ENCODE data around the gene WSB2.
"Not testable (repeated sequence)": the region's sequence is repeated elsewhere in the genome, so short reads cannot be mapped to it uniquely, and the experiment has no call there.

The WSB2 gene

DNA sequence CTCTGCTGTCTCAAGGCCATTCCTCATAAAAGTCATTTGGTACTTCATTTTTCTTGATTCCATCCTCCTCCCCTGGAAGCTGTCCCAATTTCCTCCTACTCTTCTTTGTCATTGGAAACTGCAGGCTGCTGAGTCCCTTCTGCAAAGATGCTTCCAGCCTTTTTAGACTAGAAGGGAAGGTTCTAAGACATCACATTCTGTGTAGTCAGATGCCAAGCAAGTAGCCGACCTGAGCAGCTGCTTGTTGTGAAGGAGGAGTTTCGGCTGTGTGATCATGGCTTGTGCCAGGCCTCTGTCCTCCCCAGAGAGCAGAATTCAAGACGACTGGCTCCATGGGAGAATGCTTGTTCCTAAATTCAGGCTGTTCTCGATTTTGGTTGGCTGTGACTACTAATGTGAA is 35.8 kb downstream of the WSB2 start:
- H3K4me2 ChIP-seq (ENCODE audit: low read length) = no peak overlapping the region
- TF ChIP-seq EZH2 (IDR thresholded peaks at IDR 0.05; ENCODE audit: borderline replicate concordance, low read length) = no peak
- TF ChIP-seq, protein P1, sequence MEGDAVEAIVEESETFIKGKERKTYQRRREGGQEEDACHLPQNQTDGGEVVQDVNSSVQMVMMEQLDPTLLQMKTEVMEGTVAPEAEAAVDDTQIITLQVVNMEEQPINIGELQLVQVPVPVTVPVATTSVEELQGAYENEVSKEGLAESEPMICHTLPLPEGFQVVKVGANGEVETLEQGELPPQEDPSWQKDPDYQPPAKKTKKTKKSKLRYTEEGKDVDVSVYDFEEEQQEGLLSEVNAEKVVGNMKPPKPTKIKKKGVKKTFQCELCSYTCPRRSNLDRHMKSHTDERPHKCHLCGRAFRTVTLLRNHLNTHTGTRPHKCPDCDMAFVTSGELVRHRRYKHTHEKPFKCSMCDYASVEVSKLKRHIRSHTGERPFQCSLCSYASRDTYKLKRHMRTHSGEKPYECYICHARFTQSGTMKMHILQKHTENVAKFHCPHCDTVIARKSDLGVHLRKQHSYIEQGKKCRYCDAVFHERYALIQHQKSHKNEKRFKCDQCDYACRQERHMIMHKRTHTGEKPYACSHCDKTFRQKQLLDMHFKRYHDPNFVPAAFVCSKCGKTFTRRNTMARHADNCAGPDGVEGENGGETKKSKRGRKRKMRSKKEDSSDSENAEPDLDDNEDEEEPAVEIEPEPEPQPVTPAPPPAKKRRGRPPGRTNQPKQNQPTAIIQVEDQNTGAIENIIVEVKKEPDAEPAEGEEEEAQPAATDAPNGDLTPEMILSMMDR (IDR thresholded peaks at IDR 0.05; ENCODE audit: low read length) = no peak
- H3K36me3 ChIP-seq (ENCODE audit: insufficient read depth, low read length) = peaks cover 87% of the 10 kb centered on the region
- H3K9ac ChIP-seq (ENCODE audit: low read length) = no peak overlapping the region
- H3K79me2 ChIP-seq (ENCODE audit: insufficient read depth, low read length) = no peaks in the 10 kb centered on the region
- no peak overlapping the region for H3K4me3 ChIP-seq (ENCODE audit: low read depth, low read length, poor library complexity, severe bottlenecking)
- H3K27me3 ChIP-seq (ENCODE audit: insufficient read depth, low read length) = no peaks in the 10 kb centered on the region
- no peak overlapping the region for H2AFZ ChIP-seq (ENCODE audit: low read length)
- no peaks in the 10 kb centered on the region for H3K9me3 ChIP-seq (ENCODE audit: low read length)
- no peak overlapping the region for H3K27ac ChIP-seq (ENCODE audit: low read depth, low read length, poor library complexity, severe bottlenecking)
- H3K4me1 ChIP-seq (ENCODE audit: insufficient read depth, low read length, severe bottlenecking) = no peaks in the 10 kb centered on the region
- no peaks in the 10 kb centered on the region for H3F3A ChIP-seq (ENCODE audit: insufficient read depth, low read length)
- no peaks in the 10 kb centered on the region for H3K9me2 ChIP-seq (ENCODE audit: low read depth, low read length)
- no peaks in the 10 kb centered on the region for H4K20me1 ChIP-seq (ENCODE audit: insufficient read depth, low read length)

DNA sequence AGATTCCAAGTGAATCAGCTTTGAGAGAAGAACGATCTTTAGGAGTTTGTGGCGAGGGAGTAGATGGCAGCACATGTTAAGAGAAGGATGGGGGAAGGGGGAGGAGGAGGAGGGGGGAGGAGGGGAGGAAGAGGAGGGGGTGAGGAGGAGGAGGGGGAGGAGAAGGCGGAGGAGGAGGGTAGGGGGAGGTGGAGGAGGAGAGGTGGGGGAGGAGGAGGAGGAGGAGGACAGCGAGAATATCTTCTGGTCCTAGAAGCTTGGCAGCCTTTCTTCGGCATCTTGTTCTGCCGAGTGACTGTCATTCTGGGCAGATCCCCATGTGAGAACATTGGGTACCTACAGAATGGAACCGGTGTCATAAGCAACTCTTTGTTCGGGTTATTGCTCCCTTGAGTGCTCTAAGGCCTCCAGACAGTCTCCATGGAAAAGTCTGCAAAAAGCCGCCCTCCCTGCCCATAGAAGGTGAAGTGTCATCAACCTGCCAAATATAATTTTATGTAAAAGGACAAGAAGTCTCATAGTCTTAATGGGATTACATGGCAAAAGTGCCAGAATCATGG is 37.6 kb downstream of the WSB2 start:
- Histone ChIP-seq H3K27ac (ENCODE audit: low read depth, low read length, poor library complexity, severe bottlenecking) (no peak overlapping the region), H3K9me3 (ENCODE audit: low read length) (no peaks in the 10 kb centered on the region), H3K9me2 (ENCODE audit: low read depth, low read length) (no peaks in the 10 kb centered on the region), H3K4me3 (ENCODE audit: low read depth, low read length, poor library complexity, severe bottlenecking) (no peak overlapping the region), H3K79me2 (ENCODE audit: insufficient read depth, low read length) (no peaks in the 10 kb centered on the region), H3K27me3 (ENCODE audit: insufficient read depth, low read length) (no peaks in the 10 kb centered on the region), H3K4me2 (ENCODE audit: low read length) (no peak overlapping the region), H3K9ac (ENCODE audit: low read length) (no peak overlapping the region), H4K20me1 (ENCODE audit: insufficient read depth, low read length) (no peaks in the 10 kb centered on the region), H2AFZ (ENCODE audit: low read length) (no peak overlapping the region), H3K36me3 (ENCODE audit: insufficient read depth, low read length) (peaks cover 88% of the 10 kb centered on the region), H3F3A (ENCODE audit: insufficient read depth, low read length) (no peaks in the 10 kb centered on the region), H3K4me1 (ENCODE audit: insufficient read depth, low read length, severe bottlenecking) (no peaks in the 10 kb centered on the region)
- no peak for TF ChIP-seq EZH2 (IDR thresholded peaks at IDR 0.05; ENCODE audit: borderline replicate concordance, low read length)
- TF ChIP-seq, protein P1 (IDR thresholded peaks at IDR 0.05; ENCODE audit: low read length) = no peak

DNA sequence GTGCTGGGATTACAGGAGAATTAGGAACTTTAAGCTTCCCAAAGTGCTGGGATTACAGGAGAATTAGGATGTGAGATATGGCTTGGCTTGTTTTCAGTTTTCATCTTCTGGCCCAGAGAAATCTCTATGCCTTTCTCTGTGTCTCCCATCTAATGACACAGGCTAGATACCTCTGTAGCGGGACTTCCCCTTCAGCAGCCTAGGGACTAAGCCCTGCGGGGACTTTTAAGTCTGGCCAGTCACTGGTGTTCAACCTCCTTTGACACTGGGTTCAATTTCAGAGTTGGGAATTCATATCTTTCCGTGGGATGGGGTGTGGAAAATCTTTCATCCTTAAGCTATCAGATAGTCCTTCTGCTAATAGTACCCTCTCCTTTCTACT is 38.3 kb downstream of the WSB2 start:
- no peaks in the 10 kb centered on the region for H3K9me2 ChIP-seq (ENCODE audit: low read depth, low read length)
- no peaks in the 10 kb centered on the region for H3F3A ChIP-seq (ENCODE audit: insufficient read depth, low read length)
- H2AFZ ChIP-seq (ENCODE audit: low read length) = no peak overlapping the region
- H3K9ac ChIP-seq (ENCODE audit: low read length) = no peak overlapping the region
- no peaks in the 10 kb centered on the region for H3K9me3 ChIP-seq (ENCODE audit: low read length)
- TF ChIP-seq, protein P1 (IDR thresholded peaks at IDR 0.05; ENCODE audit: low read length) = no peak
- no peak for TF ChIP-seq EZH2 (IDR thresholded peaks at IDR 0.05; ENCODE audit: borderline replicate concordance, low read length)
- no peaks in the 10 kb centered on the region for H4K20me1 ChIP-seq (ENCODE audit: insufficient read depth, low read length)
- peaks cover 6% of the 10 kb centered on the region for H3K4me1 ChIP-seq (ENCODE audit: insufficient read depth, low read length, severe bottlenecking)
- H3K4me3 ChIP-seq (ENCODE audit: low read depth, low read length, poor library complexity, severe bottlenecking) = no peak overlapping the region
- H3K27me3 ChIP-seq (ENCODE audit: insufficient read depth, low read length) = no peaks in the 10 kb centered on the region
- H3K27ac ChIP-seq (ENCODE audit: low read depth, low read length, poor library complexity, severe bottlenecking) = no peak overlapping the region
- H3K4me2 ChIP-seq (ENCODE audit: low read length) = no peak overlapping the region
- H3K36me3 ChIP-seq (ENCODE audit: insufficient read depth, low read length) = peaks cover 83% of the 10 kb centered on the region
- peaks cover 3% of the 10 kb centered on the region; the same call in 1 of the 2 replicates for H3K79me2 ChIP-seq (ENCODE audit: insufficient read depth, low read length)

DNA sequence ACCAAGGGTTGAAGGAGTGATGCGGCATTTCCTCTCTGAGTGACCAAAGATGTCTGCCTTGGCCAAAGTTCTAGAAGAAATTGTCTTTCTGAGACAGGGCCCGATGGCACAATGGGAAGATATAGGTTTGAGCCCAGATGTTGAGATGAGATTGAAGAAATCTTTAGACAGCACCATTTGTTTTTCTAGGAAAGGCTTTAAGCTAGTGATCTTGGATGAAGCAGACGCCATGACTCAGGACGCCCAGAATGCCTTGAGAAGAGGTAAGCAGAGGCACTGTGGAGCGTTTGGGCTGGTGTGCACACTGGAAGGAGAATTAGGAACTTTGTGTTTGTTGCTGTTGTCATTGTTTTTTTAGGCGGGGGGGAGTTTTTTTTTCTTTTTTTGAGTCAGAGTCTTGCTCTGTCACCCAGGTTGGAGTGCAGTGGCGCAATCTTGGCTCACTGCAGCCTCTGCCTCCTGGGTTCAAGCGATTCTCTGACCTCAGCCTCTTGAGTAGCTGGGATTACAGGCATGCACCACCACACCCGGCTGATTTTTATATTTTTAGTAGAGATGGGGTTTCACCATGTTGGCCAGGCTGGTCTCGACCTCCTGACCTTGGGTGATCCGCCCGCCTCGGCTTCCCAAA is 38.8 kb downstream of the WSB2 start:
- not testable (repeated sequence) for H3F3A ChIP-seq (ENCODE audit: insufficient read depth, low read length); H3K9me3 ChIP-seq (ENCODE audit: low read length); H3K79me2 ChIP-seq (ENCODE audit: insufficient read depth, low read length); H2AFZ ChIP-seq (ENCODE audit: low read length); H3K4me3 ChIP-seq (ENCODE audit: low read depth, low read length, poor library complexity, severe bottlenecking); H3K9ac ChIP-seq (ENCODE audit: low read length); H3K27ac ChIP-seq (ENCODE audit: low read depth, low read length, poor library complexity, severe bottlenecking); H3K4me2 ChIP-seq (ENCODE audit: low read length); H4K20me1 ChIP-seq (ENCODE audit: insufficient read depth, low read length); H3K9me2 ChIP-seq (ENCODE audit: low read depth, low read length); H3K27me3 ChIP-seq (ENCODE audit: insufficient read depth, low read length)
- peaks cover 12% of the 10 kb centered on the region for H3K4me1 ChIP-seq (ENCODE audit: insufficient read depth, low read length, severe bottlenecking)
- peaks cover 79% of the 10 kb centered on the region for H3K36me3 ChIP-seq (ENCODE audit: insufficient read depth, low read length)
